Mucosa of descending colon (tissue), 3 donors: ENCODE results near the gene ARHGAP29. TPM values are rescaled to one million over a fixed set of nuclear protein-coding genes. Genes with fewer than 3 reads are reported as not detected.

Experiments
- ATAC-seq: fragments of 200-7000 bp; cut with Tn5 transposase; one replicate; pipeline ENCODE4 v1.9.1; 2020; ENCODE audit warnings: mild to moderate bottlenecking, moderate library complexity
- DNase-seq, 3 donors: peaks; one replicate each; pipeline ENCODE4 v3.0.0-alpha.2; 2020
- H3K36me3 ChIP-seq: fragments of 200-600 bp; one replicate; pipeline ENCODE4 v1.8.0; 2021; ENCODE audit warnings: low read depth, mild to moderate bottlenecking
- H3K4me1 ChIP-seq: fragments of 200-600 bp; one replicate; pipeline ENCODE4 v1.8.0; 2021; ENCODE audit warnings: low read depth, mild to moderate bottlenecking
- H3K4me3 ChIP-seq: fragments of 200-600 bp; one replicate; pipeline ENCODE4 v1.8.0; 2021; ENCODE audit warnings: mild to moderate bottlenecking
- H3K9me3 ChIP-seq: fragments of 200-600 bp; one replicate; pipeline ENCODE4 v1.8.0; 2021; ENCODE audit warnings: mild to moderate bottlenecking
- CTCF ChIP-seq: fragments of 200-600 bp; IDR thresholded peaks from one replicate; pipeline ENCODE4 v1.8.0; 2022; ENCODE audit warnings: antibody characterized with exemption, mild to moderate bottlenecking
- intact Hi-C, 2 donors: fragments of 100-400 bp; cut with DNase I in 1 of 2; cut with micrococcal nuclease in 1 of 2; formaldehyde crosslinking; loops; one replicate each; pipeline versions ENCODE4 v1.11.0 to v1.11.1; 2022; cut with DNase I, micrococcal nuclease
- total RNA-seq, 3 donors: library from RNA; stranded (reverse); fragmentation: NEBNext Ultra II Directional in 2 of 3; extraction: Animal tissue kit (Norgen Biotek cat#: 25700) in 2 of 3; gene quantifications; one replicate each; pipeline versions ENCODE4 v1.2.1 to v1.2.4, GENCODE V29; 2021 to 2023
- donor health status: DM: no; HTN: no; CAD: no; lungs with moderate emphysema.
- donor health status: DM: no; HTN: no; CAD: no.
- donor health status: DM: no; HTN: yes; CAD: no.

ARHGAP29 gene
- total RNA-seq, 3 donors from 2014 or later: 2.6 to 11.9 (median 6.7) TPM

GRCh38 chr1:94234615-94235014, 2.8 kb downstream of the ARHGAP29 start:
- Histone ChIP-seq H3K4me1 (peaks cover 12% of the 10 kb centered on the region), H3K9me3 (no peaks in the 10 kb centered on the region), H3K4me3 (no peak overlapping the region), H3K36me3 (no peaks in the 10 kb centered on the region)
- intact Hi-C loops: no loop called here
- no peak for DNase-seq
- no peak for ATAC-seq
- TF ChIP-seq CTCF: no peak

GRCh38 chr1:94231746-94232145, 5.6 kb downstream of the ARHGAP29 start:
- Histone ChIP-seq H3K4me3 (no peak overlapping the region), H3K36me3 (no peaks in the 10 kb centered on the region), H3K9me3 (no peaks in the 10 kb centered on the region), H3K4me1 (peaks cover 7% of the 10 kb centered on the region)
- TF ChIP-seq CTCF: no peak
- ATAC-seq (no peak), DNase-seq (no peak)
- intact Hi-C loops: no loop called here

- no peaks in the 10 kb centered on the region for H3K4me1 ChIP-seq
- DNase-seq (no peak), ATAC-seq (no peak)
- no peak for TF ChIP-seq CTCF
- intact Hi-C loops: no loop called here
- H3K36me3 ChIP-seq: no peaks in the 10 kb centered on the region
- no peak overlapping the region for H3K4me3 ChIP-seq
- no peaks in the 10 kb centered on the region for H3K9me3 ChIP-seq
Observed at GRCh38 chr1:94230920-94231319, 6.5 kb downstream of the ARHGAP29 start.

GRCh38 chr1:94228640-94229375, 8.6 kb downstream of the ARHGAP29 start:
- Histone ChIP-seq H3K36me3 (no peaks in the 10 kb centered on the region), H3K4me3 (no peak overlapping the region), H3K4me1 (no peaks in the 10 kb centered on the region), H3K9me3 (no peaks in the 10 kb centered on the region)
- intact Hi-C loops: no loop called here
- DNase-seq (no peak), ATAC-seq (no peak)
- TF ChIP-seq CTCF: no peak

GRCh38 chr1:94227624-94228023, 9.8 kb downstream of the ARHGAP29 start:
- intact Hi-C loops: no loop called here
- H3K4me3 ChIP-seq: no peak overlapping the region
- DNase-seq (no peak), ATAC-seq (no peak)
- H3K4me1 ChIP-seq: no peaks in the 10 kb centered on the region
- no peaks in the 10 kb centered on the region for H3K36me3 ChIP-seq
- TF ChIP-seq CTCF: no peak
- H3K9me3 ChIP-seq: no peaks in the 10 kb centered on the region
